Lower lobe of right lung (tissue), 2 donors: ENCODE data around the gene C11orf52. TPM values are rescaled to one million over a fixed set of nuclear protein-coding genes. Genes with fewer than 3 reads are reported as not detected.
A peak's percentile ranks its signal among the peaks of the same experiment; 100 is the strongest.

ENCODE experiments used
- ATAC-seq, 2 donors: fragments of 200-7000 bp; cut with Tn5 transposase; one replicate each; pipeline ENCODE4 v1.9.1; 2020 to 2022; ENCODE audit warnings: mild to moderate bottlenecking in 2 of 2, moderate library complexity in 2 of 2
- DNase-seq: peaks from one replicate; pipeline ENCODE4 v3.0.0-alpha.2; 2020
- H3K27ac ChIP-seq: fragments of 200-600 bp; one replicate; pipeline ENCODE4 v1.8.0; 2022
- H3K27me3 ChIP-seq: fragments of 200-600 bp; one replicate; pipeline ENCODE4 v1.8.0; 2022; ENCODE audit warnings: low read depth
- H3K36me3 ChIP-seq: fragments of 200-600 bp; one replicate; pipeline ENCODE4 v1.8.0; 2022; ENCODE audit warnings: mild to moderate bottlenecking
- H3K4me1 ChIP-seq: fragments of 200-600 bp; one replicate; pipeline ENCODE4 v1.8.0; 2022
- H3K4me3 ChIP-seq: fragments of 200-600 bp; one replicate; pipeline ENCODE4 v1.8.0; 2022; ENCODE audit warnings: mild to moderate bottlenecking
- H3K9me3 ChIP-seq: fragments of 200-600 bp; one replicate; pipeline ENCODE4 v1.8.0; 2022
- intact Hi-C: fragments of 100-400 bp; cut with DNase I; formaldehyde crosslinking; loops from one replicate; pipeline ENCODE4 v1.11.0; 2022
- total RNA-seq: library from RNA; stranded (reverse); fragmentation: NEBNext Ultra II Directional; extraction: Animal tissue kit (Norgen Biotek cat#: 25700); gene quantifications from one replicate; pipeline ENCODE4 v1.2.1, GENCODE V29; 2021
- TF ChIP-seq, protein P1 (sequence below): fragments of 200-600 bp; IDR thresholded peaks from one replicate; pipeline ENCODE4 v1.8.0; 2022; ENCODE audit warnings: antibody characterized with exemption, mild to moderate bottlenecking
- donor health status: DM: no; HTN: yes; CAD: no; lungs with severe emphysema.

The C11orf52 gene
- total RNA-seq, 1 donor from 2014 or later = 14.6 TPM

DNA sequence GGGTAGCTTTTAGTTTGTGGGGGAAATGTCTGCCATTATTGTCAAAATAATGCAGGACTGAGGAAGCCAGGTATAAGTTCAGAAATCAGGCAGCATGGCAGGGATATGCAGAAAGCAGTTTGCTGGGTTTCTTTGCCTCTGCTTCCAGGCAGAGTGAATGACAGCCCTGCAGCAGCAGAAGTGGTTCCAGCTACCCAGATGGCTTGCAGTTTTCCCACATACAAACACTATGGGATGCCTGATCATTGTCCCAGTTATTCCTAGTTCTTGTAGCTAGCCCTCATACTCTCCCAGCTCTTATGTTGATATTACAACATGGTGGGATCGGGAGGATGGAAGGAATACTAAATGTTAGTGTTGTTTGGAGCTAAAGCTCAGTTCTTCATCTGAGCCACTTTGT, 15.6 kb downstream of the C11orf52 start:
- intact Hi-C loops = loop anchor here (10.0 kb wide), 1 partner anchor 50 kb away; no protein-coding TSS in a partner anchor
- Histone ChIP-seq H3K36me3 (no peaks in the 10 kb centered on the region), H3K27me3 (no peaks in the 10 kb centered on the region), H3K4me3 (no peak overlapping the region), H3K27ac (no peak overlapping the region), H3K4me1 (peaks cover 36% of the 10 kb centered on the region), H3K9me3 (no peaks in the 10 kb centered on the region)
- DNase-seq (no peak), ATAC-seq (no peak)
- TF ChIP-seq, protein P1, sequence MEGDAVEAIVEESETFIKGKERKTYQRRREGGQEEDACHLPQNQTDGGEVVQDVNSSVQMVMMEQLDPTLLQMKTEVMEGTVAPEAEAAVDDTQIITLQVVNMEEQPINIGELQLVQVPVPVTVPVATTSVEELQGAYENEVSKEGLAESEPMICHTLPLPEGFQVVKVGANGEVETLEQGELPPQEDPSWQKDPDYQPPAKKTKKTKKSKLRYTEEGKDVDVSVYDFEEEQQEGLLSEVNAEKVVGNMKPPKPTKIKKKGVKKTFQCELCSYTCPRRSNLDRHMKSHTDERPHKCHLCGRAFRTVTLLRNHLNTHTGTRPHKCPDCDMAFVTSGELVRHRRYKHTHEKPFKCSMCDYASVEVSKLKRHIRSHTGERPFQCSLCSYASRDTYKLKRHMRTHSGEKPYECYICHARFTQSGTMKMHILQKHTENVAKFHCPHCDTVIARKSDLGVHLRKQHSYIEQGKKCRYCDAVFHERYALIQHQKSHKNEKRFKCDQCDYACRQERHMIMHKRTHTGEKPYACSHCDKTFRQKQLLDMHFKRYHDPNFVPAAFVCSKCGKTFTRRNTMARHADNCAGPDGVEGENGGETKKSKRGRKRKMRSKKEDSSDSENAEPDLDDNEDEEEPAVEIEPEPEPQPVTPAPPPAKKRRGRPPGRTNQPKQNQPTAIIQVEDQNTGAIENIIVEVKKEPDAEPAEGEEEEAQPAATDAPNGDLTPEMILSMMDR = no peak

DNA sequence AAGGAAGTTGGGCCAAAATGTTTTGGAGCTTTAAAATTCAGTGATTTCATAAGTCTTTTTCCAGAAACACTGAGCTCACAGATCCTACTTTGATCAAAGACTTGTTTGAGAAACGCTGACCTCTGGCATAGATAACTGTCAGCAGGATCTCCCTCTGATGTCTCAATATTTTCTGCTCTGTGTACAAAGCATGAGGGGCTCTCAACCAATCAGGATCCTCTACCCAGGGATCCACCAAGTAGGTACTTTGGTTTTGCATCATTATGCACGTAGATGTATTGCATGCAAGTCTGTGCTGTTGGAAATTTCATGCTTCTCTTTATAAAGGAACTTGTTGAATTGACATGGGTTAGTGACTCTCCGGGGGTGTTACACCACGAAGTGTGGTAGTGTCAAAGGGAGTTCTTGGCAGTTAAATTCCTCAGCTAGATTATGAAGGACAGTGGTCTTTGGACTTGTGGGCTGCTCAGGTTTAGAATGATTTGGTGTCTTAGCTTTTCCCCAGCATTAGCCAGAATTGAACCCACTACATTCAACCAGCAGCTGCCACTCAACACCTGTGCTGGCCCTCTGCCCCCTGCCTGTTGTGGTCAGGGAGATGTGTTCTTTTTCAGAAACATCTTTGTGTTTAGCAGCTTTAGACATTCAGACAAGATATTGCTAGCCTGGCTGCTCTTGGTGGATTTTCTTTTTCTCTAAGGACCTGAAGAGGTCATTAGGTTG, 16.8 kb downstream of the C11orf52 start:
- Histone ChIP-seq H3K4me1 (peaks cover 36% of the 10 kb centered on the region), H3K27ac (peak overlapping the region; percentile 15), H3K9me3 (no peaks in the 10 kb centered on the region), H3K27me3 (no peaks in the 10 kb centered on the region), H3K36me3 (no peaks in the 10 kb centered on the region), H3K4me3 (no peak overlapping the region)
- ATAC-seq = peak; percentile 18 to 49
- TF ChIP-seq, protein P1 = no peak
- no peak for DNase-seq
- intact Hi-C loops = loop anchor here (10.0 kb wide), 1 partner anchor 49 kb away; no protein-coding TSS in a partner anchor

DNA sequence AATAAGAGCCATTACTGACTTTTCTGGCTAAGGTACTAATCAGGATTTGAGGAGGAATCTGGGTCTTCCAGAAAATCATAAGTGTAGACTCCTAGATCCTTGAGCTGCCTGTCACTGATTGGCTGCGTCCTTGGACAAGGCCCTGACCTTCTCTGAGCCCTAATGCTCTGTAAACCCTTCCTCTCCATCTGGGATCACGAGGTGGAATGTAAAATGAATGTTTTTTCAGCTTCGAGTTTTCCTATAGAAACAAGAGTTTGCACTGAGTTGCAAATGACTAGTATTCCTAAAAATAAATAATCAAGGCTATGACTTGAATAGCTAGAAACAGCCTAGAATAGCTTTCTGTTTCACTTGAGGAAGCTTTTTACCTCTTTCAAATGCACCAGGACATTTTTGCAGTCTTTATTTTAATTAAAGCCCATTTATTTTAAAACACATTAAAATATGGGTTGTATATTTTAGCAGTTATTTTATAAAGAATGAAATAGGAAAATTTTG, 17.4 kb downstream of the C11orf52 start:
- Histone ChIP-seq H3K9me3 (no peaks in the 10 kb centered on the region), H3K27me3 (no peaks in the 10 kb centered on the region), H3K4me3 (peak overlapping the region; percentile 74), H3K36me3 (no peaks in the 10 kb centered on the region), H3K4me1 (peaks cover 36% of the 10 kb centered on the region), H3K27ac (peak overlapping the region; percentile 15)
- DNase-seq = no peak
- intact Hi-C loops = loop anchor here (10.0 kb wide), 1 partner anchor 49 kb away; no protein-coding TSS in a partner anchor
- ATAC-seq = no peak
- TF ChIP-seq, protein P1 = no peak

DNA sequence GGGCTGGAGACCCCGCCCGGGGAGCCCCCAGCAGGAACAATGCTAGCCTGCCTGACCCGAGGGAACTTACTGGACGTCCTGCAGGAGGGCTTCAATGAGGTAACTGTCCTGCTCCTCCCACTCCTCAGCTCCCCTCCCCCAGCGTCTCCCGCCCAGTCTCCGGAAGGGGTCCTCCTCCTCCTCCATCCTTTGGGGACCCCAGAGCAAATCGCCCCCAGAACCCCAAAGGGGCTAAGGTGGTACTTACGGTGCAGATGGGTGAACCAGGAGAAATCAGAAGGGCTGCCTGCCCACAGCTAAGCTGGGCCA, 18.7 kb downstream of the C11orf52 start:
- ATAC-seq (no peak), DNase-seq (no peak)
- peak overlapping the region; percentile 74 for H3K4me3 ChIP-seq
- TF ChIP-seq, protein P1 = no peak
- intact Hi-C loops = loop anchor here (10.0 kb wide), 1 partner anchor 47 kb away; no protein-coding TSS in a partner anchor
- H3K27ac ChIP-seq = peak overlapping the region; percentile 68
- peaks cover 31% of the 10 kb centered on the region for H3K4me1 ChIP-seq
- no peaks in the 10 kb centered on the region for H3K27me3 ChIP-seq
- H3K9me3 ChIP-seq = no peaks in the 10 kb centered on the region
- H3K36me3 ChIP-seq = no peaks in the 10 kb centered on the region

DNA sequence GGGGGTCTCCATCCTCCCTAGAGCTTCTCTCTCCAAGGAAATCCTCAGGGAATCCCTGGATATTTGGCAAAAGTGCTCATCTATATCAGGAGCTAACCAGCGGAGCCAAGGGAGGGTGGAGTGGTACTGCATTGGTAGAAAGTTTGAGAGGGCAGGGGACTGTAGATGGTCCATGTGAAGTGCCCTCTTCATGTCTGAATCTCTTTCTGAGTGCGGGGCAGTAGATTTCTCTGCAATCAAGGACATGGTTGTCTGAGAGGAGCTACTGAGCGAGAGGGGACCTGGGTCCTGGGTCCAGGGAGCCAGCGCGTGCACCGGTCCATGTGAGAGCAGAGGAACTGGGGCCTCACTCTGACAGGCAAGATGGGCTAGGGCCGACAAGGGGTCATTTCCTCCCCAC, 19.1 kb downstream of the C11orf52 start:
- Histone ChIP-seq H3K27me3 (no peaks in the 10 kb centered on the region), H3K9me3 (no peaks in the 10 kb centered on the region), H3K27ac (no peak overlapping the region), H3K4me1 (peaks cover 30% of the 10 kb centered on the region), H3K4me3 (peak overlapping the region; percentile 74), H3K36me3 (no peaks in the 10 kb centered on the region)
- DNase-seq = no peak
- intact Hi-C loops = loop anchor here (10.0 kb wide), 1 partner anchor 47 kb away; no protein-coding TSS in a partner anchor
- ATAC-seq = no peak
- TF ChIP-seq, protein P1 = no peak
